NCI-H2227 (cell line): Measurements from ENCODE around the gene UNC93B1.

ENCODE experiments used
- DNase-seq: peaks from one replicate; lab custom pipeline; 2025; ENCODE audit not compliant: unreplicated experiment; lab: John Stamatoyannopoulos, UW

UNC93B1 gene

GRCh38 chr11:68040957-68041591, 37.2 kb upstream of the UNC93B1 start:
- no peak for DNase-seq

GRCh38 chr11:68040101-68040956, 36.4 kb upstream of the UNC93B1 start:
- DNase-seq, result peak; percentile 29

DNA sequence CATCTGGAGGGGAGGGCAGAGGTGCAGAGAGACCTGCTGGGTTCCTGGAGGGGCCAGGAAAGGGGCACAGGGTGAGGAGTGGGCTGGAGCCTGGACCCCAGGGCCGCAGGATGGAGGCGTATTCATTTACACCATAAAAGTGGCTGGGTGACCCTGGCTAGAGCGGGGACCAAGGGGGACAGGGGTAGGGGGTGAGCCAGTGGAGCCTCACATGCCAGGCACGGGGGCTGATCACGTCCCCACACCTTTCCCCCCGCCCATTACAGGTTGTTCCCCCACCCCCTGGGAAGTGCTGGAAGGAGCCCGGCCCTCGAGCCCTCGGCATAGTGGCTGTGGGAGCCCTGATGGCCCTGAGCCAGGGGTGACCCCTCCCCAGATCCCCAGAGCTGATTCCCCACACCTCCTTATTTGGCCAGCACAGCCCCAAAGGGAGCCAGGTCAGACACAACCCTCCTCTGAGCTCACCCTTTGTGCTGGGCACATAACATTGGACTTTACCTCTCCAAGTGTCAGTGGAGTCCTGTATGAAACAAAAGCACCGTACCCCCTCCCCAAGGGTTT, 35.7 kb upstream of the UNC93B1 start:
- no peak for DNase-seq

GRCh38 chr11:68038718-68039525, 35.0 kb upstream of the UNC93B1 start, which contains the start of gene TCIRG1:
Gene TCIRG1 (plus strand): TSS chr11:68039025. CDS start chr11:68041272, 2,247 bp downstream.
- DNase-seq, result no peak

DNA sequence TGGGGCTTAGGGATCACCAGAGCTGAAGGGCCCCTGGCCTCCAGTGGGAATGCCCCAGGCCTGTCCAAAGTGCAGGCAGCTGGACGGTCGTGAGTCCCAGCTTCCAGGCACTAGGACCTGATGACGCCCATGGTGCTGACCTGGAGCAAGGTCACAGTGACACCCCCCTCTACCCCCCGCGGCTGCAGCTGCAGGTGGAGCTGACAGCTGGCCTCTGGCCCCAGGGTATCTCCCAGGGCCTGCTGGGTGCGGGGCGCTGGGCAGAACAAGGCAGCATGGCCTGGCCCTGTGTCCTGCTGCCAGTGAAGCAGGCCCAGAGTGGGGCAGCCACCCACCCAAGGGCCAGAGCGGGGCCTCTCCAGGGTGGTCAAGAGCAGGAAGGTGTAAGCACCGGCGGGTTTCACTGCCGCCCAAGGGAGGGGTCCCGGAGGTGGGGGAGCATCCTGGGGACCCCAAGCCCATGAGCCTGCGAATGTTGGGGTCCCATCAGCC, 34.4 kb upstream of the UNC93B1 start:
- DNase-seq, result no peak

GRCh38 chr11:68037411-68038225, 33.7 kb upstream of the UNC93B1 start:
- DNase-seq, result no peak

GRCh38 chr11:68036717-68037239, 32.9 kb upstream of the UNC93B1 start:
- no peak for DNase-seq

- no peak for DNase-seq
These were observed 32.3 kb upstream of the UNC93B1 start for GRCh38 chr11:68036141-68036716.

- no peak for DNase-seq
These were observed 31.5 kb upstream of the UNC93B1 start for GRCh38 chr11:68035266-68035876.

- DNase-seq, result no peak
These were observed 29.8 kb upstream of the UNC93B1 start for GRCh38 chr11:68033708-68034045.

DNA sequence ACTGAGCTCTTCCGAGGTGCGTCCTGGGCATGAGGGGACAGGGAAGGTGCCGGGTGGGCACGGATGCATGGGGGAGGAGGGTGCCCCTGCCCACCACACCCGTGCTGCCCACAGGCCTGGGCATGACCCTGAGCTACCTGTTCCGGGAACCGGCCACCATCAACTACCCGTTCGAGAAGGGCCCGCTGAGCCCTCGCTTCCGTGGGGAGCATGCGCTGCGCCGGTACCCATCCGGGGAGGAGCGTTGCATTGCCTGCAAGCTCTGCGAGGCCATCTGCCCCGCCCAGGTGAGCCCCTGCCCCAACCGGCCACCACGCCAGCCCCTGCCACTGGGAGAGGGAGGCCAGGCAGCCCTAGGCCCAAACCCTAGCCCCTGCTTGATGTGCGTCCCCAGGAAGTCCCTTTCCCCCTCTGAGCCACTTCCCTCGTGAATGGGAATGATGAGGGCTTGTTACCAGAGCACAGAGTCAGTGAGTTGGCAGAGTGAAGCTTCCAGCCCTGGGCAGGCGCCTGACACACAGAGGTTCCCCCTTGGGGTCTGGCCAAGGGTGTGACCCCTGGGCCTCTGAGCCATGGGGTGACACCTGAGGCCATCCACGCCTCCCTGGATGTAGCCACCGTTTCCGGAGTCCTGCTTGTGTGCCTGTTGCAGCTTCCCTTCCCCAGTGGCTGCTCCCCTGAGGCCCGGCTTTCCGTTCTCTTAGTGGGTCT, 29.3 kb upstream of the UNC93B1 start:
- no peak for DNase-seq

DNA sequence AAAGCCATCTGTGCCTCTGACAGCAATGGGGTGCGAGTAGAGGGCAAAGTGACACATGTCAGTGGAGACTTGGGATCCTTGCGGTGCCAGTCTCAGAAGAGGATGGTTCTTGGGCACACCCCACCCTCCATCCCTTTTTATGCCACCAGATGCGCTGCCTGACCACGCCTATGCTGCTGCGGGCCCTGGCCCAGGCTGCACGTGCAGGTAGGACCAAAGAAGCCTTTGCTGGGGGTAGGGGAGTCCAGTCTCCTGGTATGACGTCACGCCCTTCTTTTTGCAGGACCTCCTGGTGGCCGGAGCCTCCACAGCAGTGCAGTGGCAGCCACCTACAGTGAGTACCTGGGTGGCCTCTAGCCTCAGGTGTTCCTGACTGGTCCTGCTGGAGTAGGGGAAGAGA, 28.1 kb upstream of the UNC93B1 start:
- no peak for DNase-seq

DNA sequence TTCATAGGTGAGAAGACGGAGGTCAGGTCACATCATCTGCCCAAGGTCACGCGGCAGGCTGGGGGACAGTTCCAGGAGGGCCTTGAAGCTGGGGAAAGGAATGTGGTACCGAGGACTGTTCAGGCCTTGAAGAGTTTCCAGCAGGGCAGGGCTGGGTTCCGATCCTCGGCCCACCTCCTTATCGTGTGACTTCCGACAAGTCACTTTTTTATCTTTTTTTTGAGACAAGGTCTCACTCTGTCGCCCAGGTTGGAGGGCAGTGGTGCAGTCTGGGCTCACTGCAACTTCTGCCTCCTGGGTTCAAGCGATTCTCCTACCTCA, 27.2 kb upstream of the UNC93B1 start:
- DNase-seq, result no peak

DNA sequence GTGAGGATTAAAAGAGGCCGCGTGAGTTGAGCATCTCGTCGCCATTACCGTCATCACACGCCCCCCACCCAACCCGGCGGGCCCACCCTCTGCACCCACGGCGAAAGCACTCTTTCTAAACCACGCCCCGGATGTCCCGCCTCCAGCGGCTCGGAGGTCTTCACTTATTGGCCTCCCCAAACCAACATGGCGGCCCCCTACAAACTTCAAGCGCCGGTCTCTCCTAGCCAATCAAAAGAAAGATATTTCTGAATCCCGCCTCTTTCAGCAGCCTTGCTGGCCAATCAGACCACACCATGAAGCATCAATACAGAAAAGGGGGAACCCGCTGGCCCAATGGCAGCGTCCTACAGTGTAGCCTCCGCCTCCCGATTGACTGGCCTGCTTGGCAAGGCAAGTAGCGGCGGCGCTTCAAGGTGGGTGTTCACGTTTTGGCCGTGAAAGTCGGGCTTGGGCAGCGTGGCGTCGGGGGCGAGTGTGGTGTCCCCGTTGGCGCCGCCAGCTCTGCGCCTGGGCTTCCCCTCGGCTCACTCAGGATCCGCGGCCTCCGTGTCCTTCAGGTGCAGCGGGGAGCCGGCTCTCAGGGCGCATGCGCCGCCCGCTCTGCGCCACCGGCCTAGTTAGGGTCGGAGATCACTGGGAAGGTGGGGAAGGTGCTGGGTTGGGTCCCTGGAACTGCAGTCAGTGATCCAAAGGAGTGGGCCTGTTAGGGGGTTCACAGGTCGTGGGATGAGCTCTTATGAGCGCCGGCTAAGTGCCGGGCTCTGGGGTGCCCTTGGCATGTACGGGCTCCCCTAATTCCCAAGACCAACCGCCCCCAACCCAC, 26.6 kb upstream of the UNC93B1 start, which contains the start of gene NDUFS8:
NDUFS8 (plus strand) TSS at position 364 of the 826 bp plus-strand sequence. CDS start 1,471 bp downstream, outside the sequence.
- DNase-seq, result peak; percentile 99

- DNase-seq, result no peak
These were observed 25.1 kb upstream of the UNC93B1 start for GRCh38 chr11:68028802-68029545.

DNA sequence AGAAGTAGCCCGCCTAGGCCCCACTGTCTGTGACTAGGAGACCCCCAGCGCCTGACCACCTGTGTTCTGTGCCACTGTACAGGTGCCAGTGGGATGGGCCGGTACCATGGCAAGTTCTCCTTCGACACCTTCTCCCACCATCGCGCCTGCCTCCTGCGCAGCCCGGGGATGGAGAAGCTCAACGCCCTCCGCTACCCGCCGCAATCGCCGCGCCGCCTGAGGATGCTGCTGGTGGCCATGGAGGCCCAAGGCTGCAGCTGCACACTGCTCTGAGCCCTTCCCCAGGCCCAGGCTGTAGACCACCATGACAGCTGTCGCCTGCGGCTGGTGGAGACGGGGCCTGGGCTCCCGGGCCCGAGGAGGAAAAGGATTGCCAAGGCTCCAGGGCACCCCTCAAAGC, 23.8 kb upstream of the UNC93B1 start:
- no peak for DNase-seq
